Uterus (tissue), 4 donors: ENCODE results near the gene SMARCA4. TPM values are rescaled to one million over a fixed set of nuclear protein-coding genes. Genes with fewer than 3 reads are reported as not detected.

Experiments
- DNase-seq, 2 donors: peaks; one replicate each; pipeline ENCODE4 v3.0.0-alpha.2; 2019 to 2020
- H3K27ac ChIP-seq, 2 donors: fragments of 200-600 bp; sonication (generic); 1 replicate in 1 of 2; 2 replicates in 1 of 2; pipeline ENCODE4 v1.5.1; 2016 to 2018
- H3K27me3 ChIP-seq, 2 donors: fragments of 200-600 bp; sonication (generic); one replicate each; pipeline ENCODE4 v1.5.1; 2018 to 2019; ENCODE audit warnings: control low read depth in 1 of 2
- H3K36me3 ChIP-seq, 2 donors: fragments of 200-600 bp; sonication (generic); one replicate each; pipeline ENCODE4 v1.5.1; 2019; ENCODE audit warnings: control low read depth in 1 of 2
- H3K4me1 ChIP-seq, 2 donors: fragments of 200-600 bp; sonication (generic); one replicate each; pipeline ENCODE4 v1.5.1; 2018 to 2019; ENCODE audit warnings: control low read depth in 1 of 2
- H3K4me3 ChIP-seq, 2 donors: fragments of 200-600 bp; sonication (generic); 1 replicate in 1 of 2; 2 replicates in 1 of 2; pipeline ENCODE4 v1.5.1; 2018 to 2019; ENCODE audit warnings: mild to moderate bottlenecking in 1 of 2
- H3K9me3 ChIP-seq, 2 donors: fragments of 200-600 bp; sonication (generic); one replicate each; pipeline ENCODE4 v1.5.1; 2019; ENCODE audit warnings: control low read depth in 1 of 2
- CTCF ChIP-seq, 4 experiments: fragments of 200-600 bp in 2 of 4; fragments of 450-650 bp in 2 of 4; sonication (generic) in 2 of 4; IDR thresholded peaks; one replicate each; pipeline ENCODE4 v1.5.1; 2016 to 2019; ENCODE audit warnings: antibody characterized with exemption in 4 of 4, mild to moderate bottlenecking in 2 of 4, moderate library complexity in 1 of 4
- POLR2A ChIP-seq, 2 donors: fragments of 450-650 bp; IDR thresholded peaks; one replicate each; pipeline ENCODE4 v1.6.1; 2016; ENCODE audit warnings: antibody characterized with exemption in 2 of 2, mild to moderate bottlenecking in 1 of 2, moderate library complexity in 1 of 2
- intact Hi-C: fragments of 100-400 bp; cut with DNase I; formaldehyde crosslinking; loops from one replicate; pipeline ENCODE4 v1.15.1; 2023; ENCODE audit warnings: low total_unique reads
- total RNA-seq, 4 donors: library from RNA; depleted of rRNA in 3 of 4; stranded (reverse); fragments of >200 nt in 3 of 4; gene quantifications; one replicate each; pipeline versions ENCODE4 v1.1.0 to v1.2.4, GENCODE V29; 2014 to 2023
- donor health status: DM: yes; HTN: yes; CAD: no.

The SMARCA4 gene
- total RNA-seq, result 10 to 100 TPM; 44.6 to 78.7 (median 76.2) TPM

GRCh38 chr19:10960314-10961072 is at the start of gene SMARCA4:
Gene SMARCA4, plus strand, starts transcription at chr19:10961030. Its CDS starts 23,122 bp downstream, at chr19:10984152.
- no peaks in the 10 kb centered on the region for H3K36me3 ChIP-seq
- TF ChIP-seq CTCF (IDR thresholded peaks at IDR 0.05) (peak in 1 of 4 experiments; percentile 29), POLR2A (IDR thresholded peaks at IDR 0.05) (peak; percentile 95 to 96)
- H3K4me1 ChIP-seq, result peaks cover 0 to 6% of the 10 kb centered on the region in 2 donors
- peak; percentile 95 to 98 for DNase-seq
- no peaks in the 10 kb centered on the region for H3K9me3 ChIP-seq
- peak within 1 kb of the TSS; percentile 63 to 89 for H3K4me3 ChIP-seq
- H3K27me3 ChIP-seq, result no peaks in the 10 kb centered on the region
- H3K27ac ChIP-seq, result peak within 1 kb of the TSS; percentile 93
- intact Hi-C loops, result no loop called here

- Histone ChIP-seq H3K4me1 (no peaks in the 10 kb centered on the region), H3K9me3 (no peaks in the 10 kb centered on the region), H3K4me3 (no peak overlapping the region), H3K36me3 (no peaks in the 10 kb centered on the region), H3K27me3 (no peaks in the 10 kb centered on the region), H3K27ac (no peak overlapping the region)
- no peak for DNase-seq
- TF ChIP-seq CTCF (IDR thresholded peaks at IDR 0.05) (no peak), POLR2A (IDR thresholded peaks at IDR 0.05) (no peak)
- intact Hi-C loops, result no loop called here
Measured at GRCh38 chr19:10911579-10912363, 49.1 kb upstream of the SMARCA4 start.

- intact Hi-C loops, result no loop called here
- no peak overlapping the region for H3K27ac ChIP-seq
- H3K36me3 ChIP-seq, result no peaks in the 10 kb centered on the region
- TF ChIP-seq CTCF (IDR thresholded peaks at IDR 0.05), result no peak
- no peak for TF ChIP-seq POLR2A (IDR thresholded peaks at IDR 0.05)
- H3K9me3 ChIP-seq, result no peaks in the 10 kb centered on the region
- no peak for DNase-seq
- no peaks in the 10 kb centered on the region for H3K4me1 ChIP-seq
- H3K4me3 ChIP-seq, result no peak overlapping the region
- no peaks in the 10 kb centered on the region for H3K27me3 ChIP-seq
Measured at GRCh38 chr19:10912619-10913018, 48.2 kb upstream of the SMARCA4 start.

- H3K27me3 ChIP-seq, result no peaks in the 10 kb centered on the region
- TF ChIP-seq CTCF (IDR thresholded peaks at IDR 0.05) (no peak), POLR2A (IDR thresholded peaks at IDR 0.05) (no peak)
- DNase-seq, result no peak
- intact Hi-C loops, result no loop called here
- H3K27ac ChIP-seq, result no peak overlapping the region
- no peaks in the 10 kb centered on the region for H3K36me3 ChIP-seq
- H3K4me1 ChIP-seq, result no peaks in the 10 kb centered on the region
- no peaks in the 10 kb centered on the region for H3K9me3 ChIP-seq
- H3K4me3 ChIP-seq, result no peak overlapping the region
Measured at GRCh38 chr19:10913716-10914340, 47.0 kb upstream of the SMARCA4 start.
